H1 (cell line): ENCODE measurements around the gene HDAC11. TPM values are rescaled to one million over a fixed set of nuclear protein-coding genes. Genes with fewer than 3 reads are reported as not detected.

ENCODE experiments used
- CTCF ChIA-PET: fragments of 300-600 bp; sonication (Branson Sonifier 250); formaldehyde crosslinking; loops from one replicate; lab custom pipeline; 2021; ENCODE audit not compliant: partially characterized antibody; lab: Charles Lee
- POLR2A ChIA-PET: fragments of 300-600 bp; sonication (Branson Sonifier 250); formaldehyde crosslinking; loops from one replicate; lab custom pipeline; 2021; ENCODE audit warnings: inconsistent platforms; ENCODE audit not compliant: partially characterized antibody; lab: Charles Lee
- DNase-seq, 2 experiments: peaks; one replicate each; pipeline versions ENCODE4 v3.0.0 to v3.0.0-alpha.2; 2010 to 2022; ENCODE audit warnings: low spot score in 2 of 2, low read depth in 1 of 2, mixed read lengths in 1 of 2
- FAIRE-seq: peaks from 2 replicates; lab custom pipeline; 2011; peaks lifted over from hg19 to GRCh38; lab: Jason Lieb, UNC
- H2AFZ ChIP-seq: 2 replicates; pipeline ENCODE4 v1.8.1; 2012; ENCODE audit warnings: low read length, inconsistent platforms
- H2AK5ac ChIP-seq: 2 replicates; pipeline ENCODE4 v1.6.1; 2013; ENCODE audit warnings: low read depth, low read length
- H2BK120ac ChIP-seq: replicated peaks from 2 replicates; pipeline ENCODE3; 2013; ENCODE audit warnings: low read depth, low read length, inconsistent platforms
- H2BK12ac ChIP-seq: 2 replicates; pipeline ENCODE4 v1.6.1; 2013; ENCODE audit warnings: low read depth, low read length
- H2BK15ac ChIP-seq: 2 replicates; pipeline ENCODE4 v1.6.1; 2013; ENCODE audit warnings: low read length
- H2BK20ac ChIP-seq: 2 replicates; pipeline ENCODE4 v1.6.1; 2013; ENCODE audit warnings: low read length
- H2BK5ac ChIP-seq: 2 replicates; pipeline ENCODE4 v1.6.1; 2013; ENCODE audit warnings: low read depth, low read length
- H3K14ac ChIP-seq: 2 replicates; pipeline ENCODE4 v1.6.1; 2013; ENCODE audit warnings: inconsistent platforms; ENCODE audit not compliant: insufficient read length
- H3K18ac ChIP-seq: 2 replicates; pipeline ENCODE4 v1.6.1; 2013; ENCODE audit warnings: low read length; ENCODE audit errors: extremely low read depth
- H3K23ac ChIP-seq: 2 replicates; pipeline ENCODE4 v1.6.1; 2013; ENCODE audit warnings: inconsistent platforms; ENCODE audit not compliant: insufficient read length
- H3K23me2 ChIP-seq: 2 replicates; pipeline ENCODE4 v1.6.1; 2013; ENCODE audit warnings: low read depth, low read length
- H3K27ac ChIP-seq: 2 replicates; pipeline ENCODE4 v1.6.1; 2011; ENCODE audit warnings: low read depth, low read length, inconsistent platforms
- H3K27me3 ChIP-seq, 4 experiments: replicated peaks in 1 of 4; 1 replicate in 1 of 4; 2 replicates in 3 of 4; pipeline versions ENCODE4 v1.6.1 to v1.8.1; 2011 to 2013; ENCODE audit warnings: low read length in 3 of 4, mild to moderate bottlenecking in 3 of 4, inconsistent platforms in 2 of 4, mixed read lengths in 2 of 4, moderate library complexity in 1 of 4; ENCODE audit not compliant: control insufficient read depth in 3 of 4, insufficient read depth in 3 of 4; ENCODE audit errors: extremely low read depth in 1 of 4
- H3K36me3 ChIP-seq, 4 experiments: 2 replicates each; pipeline versions ENCODE4 v1.6.1 to v1.8.1; 2011 to 2013; ENCODE audit warnings: mild to moderate bottlenecking in 4 of 4, low read length in 3 of 4, moderate library complexity in 2 of 4, control low read depth in 1 of 4, inconsistent platforms in 1 of 4; ENCODE audit not compliant: insufficient read depth in 4 of 4, control insufficient read depth in 2 of 4
- H3K4ac ChIP-seq: replicated peaks from 2 replicates; pipeline ENCODE3; 2013; ENCODE audit warnings: low read length, low read depth, mixed read lengths, inconsistent platforms; ENCODE audit not compliant: insufficient read length
- H3K4me1 ChIP-seq, 4 experiments: replicated peaks in 1 of 4; 1 replicate in 1 of 4; 2 replicates in 3 of 4; pipeline versions ENCODE4 v1.6.1 to v1.8.1; 2011 to 2013; ENCODE audit warnings: low read length in 3 of 4, inconsistent platforms in 2 of 4, mixed read lengths in 1 of 4; ENCODE audit not compliant: insufficient read depth in 4 of 4, control insufficient read depth in 3 of 4
- H3K4me2 ChIP-seq, 2 experiments: 2 replicates each; pipeline versions ENCODE4 v1.6.1 to v1.8.1; 2011 to 2013; ENCODE audit warnings: low read depth in 2 of 2, low read length in 2 of 2, control low read depth in 1 of 2, inconsistent platforms in 1 of 2, mild to moderate bottlenecking in 1 of 2; ENCODE audit not compliant: insufficient read depth in 1 of 2
- H3K4me3 ChIP-seq, 4 experiments: fragments of 200-600, 300-600 bp in 1 of 4; sonication (generic), shearing (Covaris generic), sonication (Bioruptor Twin) in 1 of 4; 2 replicates each; pipeline versions ENCODE4 v1.5.1 to v1.8.1; 2011 to 2016; ENCODE audit warnings: low read length in 4 of 4, low read depth in 3 of 4, control low read depth in 2 of 4, inconsistent platforms in 2 of 4, mild to moderate bottlenecking in 2 of 4, mixed read lengths in 1 of 4, moderate library complexity in 1 of 4; ENCODE audit not compliant: insufficient read depth in 2 of 4; ENCODE audit errors: extremely low read depth in 1 of 4
- H3K56ac ChIP-seq: replicated peaks from 2 replicates; pipeline ENCODE3; 2013; ENCODE audit warnings: low read depth, mild to moderate bottlenecking, mixed read lengths, low read length, inconsistent platforms; ENCODE audit not compliant: insufficient read length
- H3K79me1 ChIP-seq: 2 replicates; pipeline ENCODE4 v1.6.1; 2013; ENCODE audit warnings: low read depth, low read length, control low read depth
- H3K79me2 ChIP-seq, 2 experiments: 2 replicates each; pipeline versions ENCODE4 v1.6.1 to v1.8.1; 2012 to 2013; ENCODE audit warnings: low read length in 2 of 2, mild to moderate bottlenecking in 2 of 2, inconsistent platforms in 1 of 2; ENCODE audit not compliant: insufficient read depth in 2 of 2, control insufficient read depth in 1 of 2
- H3K9ac ChIP-seq, 4 experiments: replicated peaks in 1 of 4; 1 replicate in 1 of 4; 2 replicates in 3 of 4; pipeline versions ENCODE4 v1.6.1 to v1.8.1; 2011 to 2013; ENCODE audit warnings: low read depth in 3 of 4, low read length in 3 of 4, control low read depth in 2 of 4, mild to moderate bottlenecking in 2 of 4, moderate library complexity in 2 of 4, inconsistent platforms in 1 of 4; ENCODE audit errors: extremely low read depth in 1 of 4
- H3K9me3 ChIP-seq, 2 experiments: 2 replicates each; pipeline versions ENCODE4 v1.6.1 to v1.8.1; 2012 to 2013; ENCODE audit warnings: mild to moderate bottlenecking in 2 of 2, moderate library complexity in 2 of 2, control low read depth in 1 of 2, inconsistent platforms in 1 of 2, low read depth in 1 of 2, low read length in 1 of 2, mixed read lengths in 1 of 2; ENCODE audit not compliant: insufficient read depth in 2 of 2
- H4K20me1 ChIP-seq, 2 experiments: replicated peaks in 1 of 2; 2 replicates each; pipeline versions ENCODE3 to v1.8.1; 2011 to 2013; ENCODE audit warnings: inconsistent platforms in 2 of 2, low read length in 2 of 2, mild to moderate bottlenecking in 1 of 2; ENCODE audit not compliant: insufficient read depth in 2 of 2, control insufficient read depth in 1 of 2
- H4K5ac ChIP-seq: 2 replicates; pipeline ENCODE4 v1.6.1; 2013; ENCODE audit warnings: low read length, low read depth, mixed read lengths, inconsistent platforms; ENCODE audit not compliant: insufficient read length
- H4K8ac ChIP-seq: 2 replicates; pipeline ENCODE4 v1.8.0; 2013; ENCODE audit warnings: mild to moderate bottlenecking, moderate library complexity, low read length, inconsistent platforms; ENCODE audit not compliant: insufficient read depth; ENCODE audit errors: extremely low read depth
- H4K91ac ChIP-seq: replicated peaks from 2 replicates; pipeline ENCODE3; 2013; ENCODE audit warnings: low read length, mixed read lengths, inconsistent platforms; ENCODE audit not compliant: insufficient read length
- BRCA1 ChIP-seq: IDR thresholded peaks from 2 replicates; pipeline ENCODE4 v1.6.1; 2012; ENCODE audit warnings: low read depth, low read length, improper control_type of control experiment
- KDM1A ChIP-seq: fragments of 200-600, 300-600 bp; sonication (generic); IDR thresholded peaks from 2 replicates; pipeline ENCODE4 v1.7.1; 2016; ENCODE audit warnings: mild to moderate bottlenecking, low read length, borderline replicate concordance
- WGBS, 2 experiments: shearing (Covaris generic) in 1 of 2; methylation state at CpG; one replicate each; pipeline versions ENCODE4 v1.1.6 to v1.1.7; 2013 to 2015; ENCODE audit warnings: low lambda C conversion rate in 2 of 2, mixed read lengths in 2 of 2, inconsistent platforms in 1 of 2, low coverage in 1 of 2, missing lambda C conversion rate in 1 of 2; ENCODE audit not compliant: insufficient replicate concordance in 2 of 2, insufficient coverage in 1 of 2, insufficient read length in 1 of 2; ENCODE audit errors: extremely low coverage in 1 of 2, missing lambda C conversion rate in 1 of 2; 5-methylcytosine and 5-hydroxymethylcytosine counted together
- polyA plus RNA-seq, 7 experiments: library from polyadenylated mRNA; depleted of rRNA in 3 of 7; stranded (reverse) in 5 of 7; unstranded in 2 of 7; fragments of >200 nt in 5 of 7; fragments of 200-250 nt in 2 of 7; gene quantifications; 1 replicate in 5 of 7; 2 replicates in 1 of 7; 4 replicates in 1 of 7; pipeline versions ENCODE4 v1.2.1 to v1.2.3, GENCODE V29; 2011 to 2013; ENCODE audit warnings: missing spikeins in 2 of 7, mixed read lengths in 2 of 7
- total RNA-seq: library from RNA; stranded (reverse); fragmentation: NEBNext Ultra II Directional; extraction: Animal tissue kit (Norgen Biotek cat#: 25700); gene quantifications from 2 replicates; pipeline ENCODE4 v1.2.1, GENCODE V29; 2021

The HDAC11 gene
- total and polyA plus RNA-seq, 2 of the 8 experiments (the other 6 are each of a cell fraction or from before 2014, with no cell fraction given): 6.8 to 7.4 TPM

GRCh38 chr3:13514639-13515435, 34.7 kb downstream of the HDAC11 start:
- Histone ChIP-seq H3K4me1 (peaks cover 0 to 2% (median 0%) of the 10 kb centered on the region in 4 experiments; a peak in 1 of 7 replicates), H3K79me2 (no peaks in the 10 kb centered on the region), H3K27me3 (no peaks in the 10 kb centered on the region), H3K27ac (no peak overlapping the region), H3K36me3 (no peaks in the 10 kb centered on the region), H2BK15ac (no peak overlapping the region), H3K23me2 (no peaks in the 10 kb centered on the region), H4K5ac (no peak overlapping the region), H3K23ac (no peak overlapping the region), H3K9me3 (no peaks in the 10 kb centered on the region), H3K9ac (no peak overlapping the region), H2AFZ (no peak overlapping the region), H4K8ac (no peak overlapping the region), H3K56ac (no peak overlapping the region), H3K18ac (no peak overlapping the region), H2BK120ac (no peak overlapping the region), H4K91ac (no peak overlapping the region), H2BK5ac (no peak overlapping the region), H3K4me3 (no peak overlapping the region), H3K79me1 (no peaks in the 10 kb centered on the region), H2AK5ac (no peak overlapping the region), H2BK20ac (no peak overlapping the region), H4K20me1 (no peaks in the 10 kb centered on the region), H2BK12ac (no peak overlapping the region), H3K14ac (no peak overlapping the region), H3K4ac (peak overlapping the region; percentile 34), H3K4me2 (no peak overlapping the region)
- TF ChIP-seq KDM1A (0 out of 2 replicates have a peak, but pooled peaks have one; percentile 11), BRCA1 (no peak)
- FAIRE-seq (no peak), DNase-seq (no peak)
- ChIA-PET POLR2A (interaction anchor here (0.6 to 1.0 kb wide), 2 partner anchors 14 to 16 kb away, joined by 3 read pairs; no protein-coding TSS in a partner anchor), CTCF (interaction anchor here (0.7 to 51.2 kb wide), 11 partner anchors 8 to 231 kb away, joined by 3 to 856 read pairs (median 5); partner anchors contain the start of gene FBLN2)
- 84% methylated on average over 6 of the region's 6 CpGs; no CpG with 5 or more reads in 1 of the 2 experiments for WGBS, 2 experiments
